Measurements from ENCODE around the gene PIK3C2G.

DNA sequence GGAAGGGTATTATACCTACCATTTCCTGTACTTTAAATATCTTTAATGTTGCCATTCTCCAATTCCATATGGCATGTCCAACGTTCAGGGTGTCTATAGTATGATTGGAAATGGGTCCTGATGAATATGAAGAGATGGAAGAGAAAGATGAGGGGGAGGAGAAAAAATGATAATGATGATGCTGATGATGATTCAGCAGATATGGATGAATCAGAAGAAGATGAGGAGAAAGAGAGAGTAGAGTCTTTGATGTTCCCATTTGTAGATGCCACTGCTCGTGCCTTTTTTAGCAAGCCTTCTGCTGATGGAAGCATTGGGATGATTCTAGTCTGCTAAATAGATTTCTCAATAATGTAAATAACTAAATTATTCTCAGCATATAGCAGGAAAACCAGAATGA, 163.5 kb downstream of the PIK3C2G start:
- no peak for TF ChIP-seq POLR2A (IDR thresholded peaks at IDR 0.05)
- TF ChIP-seq, protein P1, sequence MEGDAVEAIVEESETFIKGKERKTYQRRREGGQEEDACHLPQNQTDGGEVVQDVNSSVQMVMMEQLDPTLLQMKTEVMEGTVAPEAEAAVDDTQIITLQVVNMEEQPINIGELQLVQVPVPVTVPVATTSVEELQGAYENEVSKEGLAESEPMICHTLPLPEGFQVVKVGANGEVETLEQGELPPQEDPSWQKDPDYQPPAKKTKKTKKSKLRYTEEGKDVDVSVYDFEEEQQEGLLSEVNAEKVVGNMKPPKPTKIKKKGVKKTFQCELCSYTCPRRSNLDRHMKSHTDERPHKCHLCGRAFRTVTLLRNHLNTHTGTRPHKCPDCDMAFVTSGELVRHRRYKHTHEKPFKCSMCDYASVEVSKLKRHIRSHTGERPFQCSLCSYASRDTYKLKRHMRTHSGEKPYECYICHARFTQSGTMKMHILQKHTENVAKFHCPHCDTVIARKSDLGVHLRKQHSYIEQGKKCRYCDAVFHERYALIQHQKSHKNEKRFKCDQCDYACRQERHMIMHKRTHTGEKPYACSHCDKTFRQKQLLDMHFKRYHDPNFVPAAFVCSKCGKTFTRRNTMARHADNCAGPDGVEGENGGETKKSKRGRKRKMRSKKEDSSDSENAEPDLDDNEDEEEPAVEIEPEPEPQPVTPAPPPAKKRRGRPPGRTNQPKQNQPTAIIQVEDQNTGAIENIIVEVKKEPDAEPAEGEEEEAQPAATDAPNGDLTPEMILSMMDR (IDR thresholded peaks at IDR 0.05), result no peak

All from vagina (tissue), 2 donors.